HepG2 (cell line): Measurements from ENCODE around the gene PDCD2L. TPM values are rescaled to one million over a fixed set of nuclear protein-coding genes. Genes with fewer than 3 reads are reported as not detected.

Experiments
- ATF5 ChIP-seq: sonication (generic); formaldehyde crosslinking; IDR thresholded peaks from 2 replicates; pipeline ENCODE4 v1.4.0; 2020; ENCODE audit warnings: mild to moderate bottlenecking, low read depth, missing genetic modification reagents
- EP300 ChIP-seq, 3 experiments: sonication (generic) in 1 of 3; formaldehyde crosslinking in 1 of 3; IDR thresholded peaks; 2 replicates each; pipeline versions ENCODE4 v1.5.1 to v1.6.1; 2011 to 2020; ENCODE audit warnings: low read depth in 2 of 3, low read length in 2 of 3, borderline replicate concordance in 1 of 3, improper control_type of control experiment in 1 of 3, mild to moderate bottlenecking in 1 of 3, missing genetic modification reagents in 1 of 3, moderate library complexity in 1 of 3
- ETV5 ChIP-seq: IDR thresholded peaks from 2 replicates; pipeline ENCODE4 v1.6.1; 2018; ENCODE audit warnings: missing biosample characterization, missing genetic modification reagents, inconsistent platforms, borderline replicate concordance
- ETV6 ChIP-seq: sonication (generic); formaldehyde crosslinking; conservative IDR thresholded peaks from 2 replicates; pipeline ENCODE4 v1.4.0; 2020; ENCODE audit warnings: missing genetic modification reagents
- HMGXB3 ChIP-seq: sonication (generic); formaldehyde crosslinking; IDR thresholded peaks from 2 replicates; pipeline ENCODE4 v1.4.0; 2020; ENCODE audit warnings: missing genetic modification reagents, borderline replicate concordance
- IKZF5 ChIP-seq: IDR thresholded peaks from 2 replicates; pipeline ENCODE4 v1.6.1; 2018; ENCODE audit warnings: missing genetic modification reagents, mild to moderate bottlenecking, missing compliant biosample characterization
- MAFG ChIP-seq: sonication (generic); formaldehyde crosslinking; IDR thresholded peaks from 2 replicates; pipeline ENCODE4 v1.5.1; 2020; ENCODE audit warnings: mild to moderate bottlenecking, missing genetic modification reagents
- MYNN ChIP-seq: sonication (generic); formaldehyde crosslinking; IDR thresholded peaks from 2 replicates; pipeline ENCODE4 v1.4.0; 2020; ENCODE audit warnings: mild to moderate bottlenecking, low read depth, missing genetic modification reagents
- NFKBIZ ChIP-seq: IDR thresholded peaks from 2 replicates; pipeline ENCODE4 v1.6.1; 2018; ENCODE audit warnings: missing genetic modification reagents, missing compliant biosample characterization
- RXRB ChIP-seq: IDR thresholded peaks from 2 replicates; pipeline ENCODE4 v1.6.1; 2016; ENCODE audit warnings: borderline replicate concordance, missing genetic modification reagents, missing compliant biosample characterization
- SETDB1 ChIP-seq: sonication (generic); formaldehyde crosslinking; IDR thresholded peaks from 2 replicates; pipeline ENCODE4 v1.5.1; 2020; ENCODE audit warnings: missing genetic modification reagents, mild to moderate bottlenecking, borderline replicate concordance
- SMARCE1 ChIP-seq: fragments of 450-650 bp; IDR thresholded peaks from 2 replicates; pipeline ENCODE4 v1.6.1; 2017; ENCODE audit warnings: borderline replicate concordance
- SUZ12 ChIP-seq: fragments of 150-350 bp; IDR thresholded peaks from 2 replicates; pipeline ENCODE4 v1.6.1; 2014; ENCODE audit warnings: low read depth, low read length
- ZBTB1 ChIP-seq: sonication (generic); formaldehyde crosslinking; IDR thresholded peaks from 2 replicates; pipeline ENCODE4 v1.4.0; 2020; ENCODE audit warnings: missing genetic modification reagents, borderline replicate concordance
- ZBTB42 ChIP-seq: sonication (generic); formaldehyde crosslinking; IDR thresholded peaks from 2 replicates; pipeline ENCODE4 v1.5.0; 2020; ENCODE audit warnings: mild to moderate bottlenecking, missing genetic modification reagents
- ZNF18 ChIP-seq: sonication (generic); formaldehyde crosslinking; IDR thresholded peaks from 2 replicates; pipeline ENCODE4 v1.8.0; 2022; ENCODE audit warnings: mild to moderate bottlenecking, missing genetic modification reagents; ENCODE audit not compliant: insufficient replicate concordance
- ZNF180 ChIP-seq: sonication (generic); formaldehyde crosslinking; IDR thresholded peaks from 2 replicates; pipeline ENCODE4 v1.4.0; 2020; ENCODE audit warnings: low read depth, missing genetic modification reagents, borderline replicate concordance
- ZNF205 ChIP-seq: IDR thresholded peaks from 2 replicates; pipeline ENCODE4 v1.6.1; 2018; ENCODE audit warnings: missing biosample characterization, missing genetic modification reagents
- ZNF414 ChIP-seq: sonication (generic); formaldehyde crosslinking; IDR thresholded peaks from 2 replicates; pipeline ENCODE4 v1.5.0; 2020; ENCODE audit warnings: missing genetic modification reagents
- ZNF792 ChIP-seq: IDR thresholded peaks from 2 replicates; pipeline ENCODE4 v1.6.1; 2016
- polyA plus RNA-seq, 8 experiments: library from polyadenylated mRNA; depleted of rRNA in 3 of 8; stranded (reverse) in 7 of 8; unstranded in 1 of 8; fragments of >200 nt; fragmentation: Illumina TruSeq in 4 of 8; extraction: Trizol in 4 of 8; gene quantifications; 2 replicates each; pipeline versions ENCODE4 v1.2.1 to v1.2.3, GENCODE V29; 2011 to 2016; ENCODE audit warnings: low read depth in 4 of 8, missing spikeins in 1 of 8, mixed read lengths in 1 of 8; ENCODE audit not compliant: insufficient read depth in 1 of 8
- total RNA-seq, 5 experiments: library from RNA; depleted of rRNA; stranded (reverse); fragments of >200 nt; fragmentation: Illumina TruSeq; extraction: Trizol; gene quantifications; 2 replicates each; pipeline ENCODE4 v1.2.3, GENCODE V29; 2016; ENCODE audit warnings: low read depth in 1 of 5

The PDCD2L gene
- total and polyA plus RNA-seq, 2 of the 13 experiments (the other 11 are each of a cell fraction or from before 2014, with no cell fraction given) = 29.3 to 35.2 TPM

GRCh38 chr19:34359140-34359953 lies 44.9 kb upstream of the PDCD2L start (continued):
- peak; percentile 83 for TF ChIP-seq IKZF5
- TF ChIP-seq ZBTB1 (CRISPR knock-in tag) = no peak
- peak; percentile 53; the same call in 1 of the 2 replicates for TF ChIP-seq ZNF414
- TF ChIP-seq NFKBIZ (CRISPR knock-in tag) = peak; percentile 43; the same call in 1 of the 2 replicates
- no peak for TF ChIP-seq SMARCE1
- peak; percentile 74; the same call in 1 of the 2 replicates for TF ChIP-seq RXRB (CRISPR knock-in tag)
- TF ChIP-seq ZNF792 (CRISPR knock-in tag) = peak; percentile 7
- no peak for TF ChIP-seq ETV6
- 0 out of 2 replicates have a peak, but pooled peaks have one; percentile 52 for TF ChIP-seq HMGXB3
- no peak for TF ChIP-seq ZNF180 (CRISPR knock-in tag)
- TF ChIP-seq MYNN (CRISPR knock-in tag) = no peak
- TF ChIP-seq ETV5 (CRISPR knock-in tag) = peak; percentile 82; the same call in 1 of the 2 replicates
- TF ChIP-seq SETDB1 (CRISPR knock-in tag) = no peak
- TF ChIP-seq ZNF205 (CRISPR knock-in tag) = no peak; the same call in none of the 2 replicates
- peak in 1 of 2 experiments; percentile 51; a peak in 2 of 4 replicates for TF ChIP-seq EP300 (IDR thresholded peaks at IDR 0.05; ENCODE audit: low read depth in 2 of 2, low read length in 2 of 2)
- TF ChIP-seq EP300 (CRISPR knock-in tag; IDR thresholded peaks at IDR 0.05; ENCODE audit: borderline replicate concordance) = peak; percentile 61; the same call in 1 of the 2 replicates
- peak; percentile 55; the same call in 1 of the 2 replicates for TF ChIP-seq ATF5 (CRISPR knock-in tag)
- no peak; the same call in 1 of the 2 replicates for TF ChIP-seq ZBTB42 (CRISPR knock-in tag)
- TF ChIP-seq SUZ12 = no peak
- TF ChIP-seq MAFG = peak; percentile 99
- peak; percentile 33 for TF ChIP-seq ZNF18 (CRISPR knock-in tag)
